Parathyroid adenoma (tissue), 2 donors: ENCODE measurements around the gene VAPB.
A peak's percentile ranks its signal among the peaks of the same experiment; 100 is the strongest.
"Not testable (repeated sequence)": the region's sequence is repeated elsewhere in the genome, so short reads cannot be mapped to it uniquely, and the experiment has no call there.

Experiments
- H2AFZ ChIP-seq: fragments of 300-600 bp; sonication (generic); one replicate; pipeline ENCODE4 v1.7.0; 2017; ENCODE audit warnings: antibody characterized with exemption, mild to moderate bottlenecking
- H3K27ac ChIP-seq: fragments of 300-600 bp; sonication (generic); one replicate; pipeline ENCODE4 v1.7.0; 2017
- H3K27me3 ChIP-seq: fragments of 300-600 bp; sonication (generic); one replicate; pipeline ENCODE4 v1.7.0; 2017; ENCODE audit warnings: low read length; ENCODE audit not compliant: control insufficient read depth, insufficient read depth
- H3K36me3 ChIP-seq: fragments of 300-600 bp; sonication (generic); one replicate; pipeline ENCODE4 v1.7.0; 2017; ENCODE audit warnings: low read length; ENCODE audit not compliant: control insufficient read depth, insufficient read depth
- H3K4me1 ChIP-seq: fragments of 300-600 bp; sonication (generic); one replicate; pipeline ENCODE4 v1.7.0; 2017; ENCODE audit warnings: control low read depth
- H3K4me2 ChIP-seq: fragments of 300-600 bp; sonication (generic); one replicate; pipeline ENCODE4 v1.7.0; 2017; ENCODE audit warnings: low read length
- H3K4me3 ChIP-seq: fragments of 300-600 bp; sonication (generic); one replicate; pipeline ENCODE4 v1.7.0; 2017; ENCODE audit warnings: low read depth, low read length
- H3K79me2 ChIP-seq: fragments of 300-600 bp; sonication (generic); one replicate; pipeline ENCODE4 v1.7.0; 2017; ENCODE audit warnings: control low read depth
- H3K9ac ChIP-seq: fragments of 300-600 bp; sonication (generic); one replicate; pipeline ENCODE4 v1.7.0; 2017; ENCODE audit warnings: mild to moderate bottlenecking
- H3K9me3 ChIP-seq: fragments of 300-600 bp; sonication (generic); one replicate; pipeline ENCODE4 v1.7.0; 2017; ENCODE audit warnings: low read length; ENCODE audit not compliant: control insufficient read depth
- CTCF ChIP-seq: fragments of 300-600 bp; sonication (generic); IDR thresholded peaks from one replicate; pipeline ENCODE4 v1.7.0; 2017; ENCODE audit warnings: antibody characterized with exemption, mild to moderate bottlenecking
- donor health status: primary hyperparathyroidism.

The VAPB gene

GRCh38 chr20:58407201-58407873 lies 18.3 kb downstream of the VAPB start:
- Histone ChIP-seq H3K4me3 (no peak overlapping the region), H3K79me2 (peaks cover 28% of the 10 kb centered on the region), H3K9ac (no peak overlapping the region), H3K4me2 (no peak overlapping the region), H3K27me3 (no peaks in the 10 kb centered on the region), H3K9me3 (no peaks in the 10 kb centered on the region), H2AFZ (no peak overlapping the region), H3K4me1 (peaks cover 13% of the 10 kb centered on the region), H3K36me3 (no peaks in the 10 kb centered on the region), H3K27ac (no peak overlapping the region)
- TF ChIP-seq CTCF: no peak

GRCh38 chr20:58407966-58408557 lies 19.0 kb downstream of the VAPB start:
- Histone ChIP-seq H3K4me3 (no peak overlapping the region), H2AFZ (no peak overlapping the region), H3K9ac (no peak overlapping the region), H3K9me3 (no peaks in the 10 kb centered on the region), H3K36me3 (no peaks in the 10 kb centered on the region), H3K79me2 (peaks cover 27% of the 10 kb centered on the region), H3K27ac (no peak overlapping the region), H3K4me2 (peak overlapping the region; percentile 32), H3K4me1 (peaks cover 13% of the 10 kb centered on the region), H3K27me3 (no peaks in the 10 kb centered on the region)
- no peak for TF ChIP-seq CTCF

GRCh38 chr20:58408603-58409246 lies 19.7 kb downstream of the VAPB start:
- Histone ChIP-seq H3K27me3 (no peaks in the 10 kb centered on the region), H3K36me3 (no peaks in the 10 kb centered on the region), H3K79me2 (peaks cover 27% of the 10 kb centered on the region), H3K9me3 (no peaks in the 10 kb centered on the region), H3K4me3 (no peak overlapping the region), H2AFZ (no peak overlapping the region), H3K9ac (no peak overlapping the region), H3K27ac (no peak overlapping the region), H3K4me1 (peaks cover 8% of the 10 kb centered on the region), H3K4me2 (peak overlapping the region; percentile 32)
- TF ChIP-seq CTCF: no peak

GRCh38 chr20:58414216-58414615 lies 25.2 kb downstream of the VAPB start:
- peaks cover 33% of the 10 kb centered on the region for H3K79me2 ChIP-seq
- H3K9me3 ChIP-seq, H3K9ac ChIP-seq, H3K4me3 ChIP-seq, H2AFZ ChIP-seq, H3K27me3 ChIP-seq, H3K27ac ChIP-seq, H3K36me3 ChIP-seq, H3K4me2 ChIP-seq, H3K4me1 ChIP-seq: not testable (repeated sequence)

- not testable (repeated sequence) for H3K27ac ChIP-seq, H3K9me3 ChIP-seq, H3K4me1 ChIP-seq, H2AFZ ChIP-seq, H3K36me3 ChIP-seq, H3K4me3 ChIP-seq, H3K9ac ChIP-seq, H3K27me3 ChIP-seq, H3K4me2 ChIP-seq
- H3K79me2 ChIP-seq: peaks cover 35% of the 10 kb centered on the region
These were observed 25.8 kb downstream of the VAPB start for GRCh38 chr20:58414786-58415185.
